GM18508 (cell line): Measurements from ENCODE around the gene CLCN2.

Experiments used
- ATAC-seq: cut with Tn5 transposase; IDR thresholded peaks from one replicate; pipeline ENCODE4 v1.9.1; 2021; ENCODE audit warnings: moderate number of reproducible peaks; ENCODE audit not compliant: insufficient read depth, unreplicated experiment

CLCN2 gene

DNA sequence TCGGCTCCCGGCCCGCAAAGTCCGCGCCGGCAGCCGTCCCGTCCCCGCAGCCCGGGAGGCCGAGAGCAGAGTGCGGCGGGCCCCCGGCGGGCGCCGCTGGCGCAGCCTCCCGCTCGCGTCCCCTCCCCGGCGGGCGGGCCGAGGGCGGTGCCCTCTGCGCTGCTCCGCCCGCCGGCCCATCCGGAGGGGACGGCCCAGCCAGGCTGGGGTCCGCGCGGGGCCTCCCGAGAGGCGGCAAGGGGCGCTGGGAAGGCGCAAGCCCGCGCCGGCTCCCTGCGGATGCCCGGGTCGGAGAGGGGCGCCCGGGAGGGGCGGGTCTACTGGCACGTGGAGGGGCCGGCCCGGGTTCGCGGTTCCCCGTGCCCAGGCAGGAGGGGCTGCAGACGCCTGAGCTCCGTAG, at the start of gene CLCN2, which contains the start of gene POLR2H:
Gene CLCN2 (minus strand): TSS at position 74 of the 400 bp plus-strand sequence. CDS start 126 bp downstream, outside the sequence.
Gene POLR2H (plus strand): TSS at position 179 of the 400 bp plus-strand sequence. CDS start 1,783 bp downstream, outside the sequence.
- no peak for ATAC-seq

DNA sequence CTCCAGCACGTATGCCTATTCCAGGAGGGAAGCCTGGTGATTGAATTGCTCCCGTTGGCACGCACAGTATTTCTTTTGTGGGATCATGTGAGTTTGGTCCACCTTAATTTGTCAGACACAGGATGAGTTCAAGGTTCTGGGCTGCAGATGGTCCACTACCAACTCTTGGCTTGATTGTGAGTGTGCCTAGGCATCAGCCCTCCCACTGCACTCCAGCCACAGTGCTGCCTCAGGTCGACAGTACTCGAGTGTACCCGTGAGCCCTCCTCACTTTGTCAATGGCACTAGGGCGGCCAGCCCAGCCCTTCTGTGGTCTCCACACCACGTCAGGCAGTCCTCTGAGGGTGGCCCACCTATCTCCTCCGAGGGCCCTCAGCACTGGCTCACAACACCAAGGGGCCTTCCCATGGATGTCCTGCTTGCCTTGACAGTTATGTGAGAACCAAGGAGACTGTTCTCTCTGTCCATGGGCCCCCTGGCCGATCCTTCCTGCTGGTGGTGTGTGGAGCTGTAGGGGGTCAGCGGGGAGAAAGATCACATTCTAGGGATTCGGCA, 48.6 kb upstream of the CLCN2 start:
- no peak for ATAC-seq

DNA sequence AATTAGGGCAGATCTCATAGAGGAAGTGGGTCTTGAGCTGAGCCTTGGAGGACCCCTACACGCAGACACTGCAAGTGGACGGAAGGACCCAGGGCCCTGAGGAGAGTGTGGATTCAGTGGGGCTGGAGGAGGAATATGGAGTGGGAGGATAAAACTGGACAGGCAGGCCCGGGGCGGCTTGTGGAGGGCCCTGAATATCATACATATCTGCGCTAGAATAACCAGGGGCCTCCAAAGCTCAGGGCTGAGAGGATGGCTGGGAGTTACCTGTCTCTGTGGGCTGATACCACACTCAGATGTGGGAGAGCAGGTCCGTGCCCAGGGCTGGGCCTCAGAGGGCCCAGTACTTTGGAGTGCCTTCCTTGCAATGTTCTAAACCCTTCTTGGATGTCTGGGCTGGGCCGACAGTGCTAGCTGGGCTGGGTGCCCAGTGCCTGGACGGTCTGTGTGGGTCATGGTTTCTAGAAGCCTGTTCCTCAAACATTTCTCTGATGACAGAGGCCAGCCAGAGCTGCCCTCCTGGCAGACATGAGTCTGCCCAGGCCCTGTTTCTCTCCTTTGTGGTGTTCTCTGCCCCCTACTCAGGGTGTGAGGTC, 48.0 kb upstream of the CLCN2 start:
- ATAC-seq: no peak

DNA sequence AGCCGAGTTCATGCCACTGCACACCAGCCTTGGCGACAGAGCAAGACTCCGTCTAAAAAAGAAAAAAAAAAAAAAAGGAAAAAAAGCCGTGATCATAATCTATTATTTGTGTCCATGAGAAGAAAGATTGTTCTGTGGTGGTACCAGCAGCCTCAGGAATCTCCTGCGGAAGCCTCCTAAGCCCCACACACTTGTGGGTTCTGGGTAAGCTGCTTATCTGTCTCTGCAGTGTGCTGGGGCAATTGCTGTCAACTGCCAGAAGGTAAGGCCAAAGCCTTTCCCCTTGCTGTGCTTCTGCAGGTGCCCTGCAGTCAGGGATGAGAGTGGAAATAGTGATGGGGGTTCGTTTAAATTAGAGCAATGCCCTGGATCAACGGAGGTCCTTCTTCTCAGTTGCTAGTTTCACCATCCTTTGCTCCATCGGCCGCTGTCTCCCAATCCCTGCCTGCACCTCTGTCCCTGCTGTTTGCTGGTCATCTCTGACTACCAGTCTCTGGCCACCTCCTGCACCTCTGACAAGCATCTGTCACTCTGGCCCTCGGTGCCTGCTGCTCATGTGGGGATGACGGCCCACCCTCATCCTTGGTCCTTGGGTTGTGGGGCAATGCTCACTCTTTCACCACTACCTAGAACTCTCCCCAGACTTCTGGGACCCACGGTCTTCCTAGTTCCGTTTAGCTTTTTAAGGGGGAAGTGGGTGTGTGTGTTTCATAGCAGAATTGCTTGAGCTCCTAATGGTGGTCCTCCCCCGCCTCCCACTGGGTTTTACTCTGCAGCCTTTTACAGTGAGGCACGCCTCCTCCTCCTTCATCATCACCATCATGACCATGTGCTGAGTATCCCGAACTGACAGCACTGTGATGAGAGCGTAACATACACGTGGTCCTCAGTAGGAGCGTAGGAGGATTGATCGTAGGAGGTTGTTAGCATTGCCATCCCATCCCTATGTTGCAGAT, 43.9 kb upstream of the CLCN2 start:
- ATAC-seq: no peak

DNA sequence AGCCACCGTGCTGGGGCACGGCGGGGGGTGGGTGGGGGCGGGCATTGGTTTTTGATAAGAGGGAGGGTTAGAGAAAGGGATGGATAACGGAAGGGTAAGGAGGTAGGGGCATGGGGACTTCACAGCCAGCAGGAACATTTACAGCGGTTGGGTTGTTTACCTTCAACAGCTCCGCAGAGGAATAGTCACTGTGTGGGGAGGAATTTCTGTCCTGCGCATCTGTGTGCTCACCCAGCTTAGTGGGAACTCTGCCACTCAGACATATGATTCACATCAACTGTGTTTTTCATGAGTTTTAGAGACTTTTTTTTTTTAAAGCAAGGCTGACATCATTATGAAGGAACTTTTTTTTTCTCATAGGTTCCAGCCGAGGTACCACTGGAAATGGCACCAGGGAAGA, 38.0 kb upstream of the CLCN2 start:
- ATAC-seq: no peak

DNA sequence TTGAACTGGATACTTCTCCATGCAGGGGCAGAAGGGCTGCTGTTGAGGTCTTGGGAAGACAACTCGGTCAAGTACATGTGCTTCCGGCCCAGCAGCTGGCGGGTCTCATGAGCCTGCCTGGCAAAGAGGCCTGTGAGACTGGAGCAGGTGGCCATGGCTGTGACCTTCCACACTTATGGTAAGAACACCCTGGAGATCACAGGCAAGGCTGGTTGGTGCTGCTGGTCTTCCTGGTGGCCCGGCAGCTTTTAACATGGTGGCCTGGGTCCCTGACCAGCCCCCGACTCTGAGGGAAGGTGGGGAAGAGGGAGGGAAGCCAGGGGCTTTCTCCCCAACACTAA, 33.9 kb upstream of the CLCN2 start:
- ATAC-seq: no peak

DNA sequence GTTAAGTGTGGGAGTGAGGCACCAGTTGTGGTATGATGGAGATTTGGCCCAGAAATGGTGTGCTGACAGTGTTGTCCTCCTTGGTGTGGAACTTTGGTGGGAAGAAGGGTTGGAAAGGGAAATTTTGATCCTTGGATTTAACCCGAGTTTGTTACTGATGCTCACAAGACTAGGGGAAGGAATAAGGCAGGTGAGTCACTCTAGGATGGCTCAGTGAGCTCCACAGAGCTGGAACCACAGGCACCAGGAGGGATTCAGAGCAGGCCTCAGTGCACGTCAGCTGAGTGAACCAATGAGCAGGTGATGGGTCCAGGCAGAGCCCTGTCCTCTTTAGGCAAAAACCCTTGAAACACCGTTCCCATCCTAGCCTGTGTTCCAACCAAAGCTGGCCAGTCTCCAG, 29.9 kb upstream of the CLCN2 start:
- no peak for ATAC-seq

DNA sequence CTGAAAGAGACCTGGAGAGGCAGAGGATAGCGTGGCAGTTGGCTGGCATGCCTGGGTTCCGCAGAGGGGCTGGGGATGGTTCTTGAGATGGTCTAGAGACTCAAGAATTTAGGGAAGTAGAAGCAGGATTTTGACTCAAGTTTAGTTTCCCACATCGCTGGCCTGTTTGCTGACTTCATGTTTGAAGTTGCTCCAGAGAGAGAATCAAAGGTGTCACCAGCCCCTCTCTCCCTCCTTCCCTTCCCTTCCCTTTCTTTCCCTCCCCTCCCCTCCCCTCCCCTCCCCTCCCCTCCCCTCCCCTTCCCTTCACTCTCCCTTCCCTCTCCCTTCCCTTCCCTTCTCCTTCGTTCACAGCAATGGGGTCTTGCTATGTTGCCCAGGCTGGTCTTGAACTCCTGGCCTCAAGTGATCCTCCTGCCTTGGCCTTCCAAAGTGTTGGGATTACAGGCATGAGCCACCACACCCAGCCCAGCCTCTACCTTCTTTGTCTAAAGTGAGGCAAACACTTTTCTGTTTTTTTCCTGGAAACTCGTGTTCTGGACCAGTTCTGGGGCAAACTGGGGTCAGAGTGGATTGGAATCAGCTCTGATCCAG, 28.6 kb upstream of the CLCN2 start:
- ATAC-seq: no peak

DNA sequence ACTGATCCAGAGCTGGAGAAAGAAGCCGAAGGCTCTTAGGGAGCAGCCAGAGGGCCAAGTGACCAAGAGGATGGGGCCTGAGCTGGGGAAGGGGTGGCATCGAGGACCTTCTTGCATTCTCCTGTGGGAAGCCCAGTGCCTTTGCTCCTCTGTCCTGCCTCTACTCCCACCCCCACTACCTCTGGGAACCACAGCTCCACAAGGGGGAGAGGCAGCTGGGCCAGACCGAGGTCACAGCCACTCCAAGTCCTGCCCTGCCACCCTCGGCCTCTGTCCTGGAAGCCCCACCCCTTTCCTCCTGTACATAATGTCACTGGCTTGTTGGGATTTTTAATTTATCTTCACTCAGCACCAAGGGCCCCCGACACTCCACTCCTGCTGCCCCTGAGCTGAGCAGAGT, 28.0 kb upstream of the CLCN2 start:
- ATAC-seq: no peak

DNA sequence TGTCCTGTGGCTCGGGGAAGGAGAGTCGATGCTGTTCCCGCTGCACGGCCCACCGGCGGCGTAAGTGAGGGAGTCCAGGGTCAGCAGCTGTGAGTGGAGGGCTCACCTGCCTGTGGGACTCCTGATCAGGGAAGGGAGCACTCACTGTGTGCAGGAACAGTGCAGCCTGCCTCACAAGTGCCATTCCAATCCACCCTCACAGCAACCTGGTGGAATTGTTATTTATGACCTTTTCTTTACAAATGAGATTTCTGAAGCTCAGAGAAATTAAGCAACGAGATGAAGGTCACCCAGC, 27.5 kb upstream of the CLCN2 start:
- no peak for ATAC-seq

DNA sequence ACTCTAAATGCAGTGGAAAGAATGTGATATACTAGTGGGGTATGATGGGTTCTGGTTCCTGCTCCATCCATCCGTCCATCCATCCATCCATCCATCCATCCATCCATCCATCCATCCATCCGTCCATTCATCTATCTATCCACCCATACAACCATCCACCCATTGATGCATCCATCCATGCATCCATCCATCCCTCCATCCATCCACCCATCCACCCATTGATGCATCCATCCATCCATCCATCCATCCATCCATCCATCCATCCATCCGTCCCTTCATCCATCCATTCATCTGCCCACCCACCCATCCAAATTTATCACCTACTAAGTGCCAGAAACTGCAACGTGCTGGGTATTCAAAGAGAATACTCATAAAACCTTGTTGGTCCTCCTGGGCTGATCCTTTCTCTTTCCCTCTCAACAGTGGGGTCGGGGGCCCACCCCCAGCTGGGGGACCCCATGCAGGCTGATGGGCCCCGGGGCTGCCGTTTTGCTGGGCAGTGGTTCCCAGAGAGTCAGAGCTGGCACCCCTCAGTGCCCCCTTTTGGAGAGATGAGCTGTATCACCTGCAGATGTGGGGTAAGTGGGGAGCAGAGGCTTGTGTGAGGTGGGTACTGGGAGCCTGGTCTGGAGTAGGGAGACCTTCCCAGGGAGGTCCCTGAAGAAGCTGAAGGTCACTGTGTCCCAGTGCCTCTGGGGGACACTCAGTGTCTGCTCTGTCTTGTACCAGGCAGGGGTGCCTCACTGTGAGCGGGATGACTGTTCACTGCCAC, 26.9 kb upstream of the CLCN2 start:
- no peak for ATAC-seq

DNA sequence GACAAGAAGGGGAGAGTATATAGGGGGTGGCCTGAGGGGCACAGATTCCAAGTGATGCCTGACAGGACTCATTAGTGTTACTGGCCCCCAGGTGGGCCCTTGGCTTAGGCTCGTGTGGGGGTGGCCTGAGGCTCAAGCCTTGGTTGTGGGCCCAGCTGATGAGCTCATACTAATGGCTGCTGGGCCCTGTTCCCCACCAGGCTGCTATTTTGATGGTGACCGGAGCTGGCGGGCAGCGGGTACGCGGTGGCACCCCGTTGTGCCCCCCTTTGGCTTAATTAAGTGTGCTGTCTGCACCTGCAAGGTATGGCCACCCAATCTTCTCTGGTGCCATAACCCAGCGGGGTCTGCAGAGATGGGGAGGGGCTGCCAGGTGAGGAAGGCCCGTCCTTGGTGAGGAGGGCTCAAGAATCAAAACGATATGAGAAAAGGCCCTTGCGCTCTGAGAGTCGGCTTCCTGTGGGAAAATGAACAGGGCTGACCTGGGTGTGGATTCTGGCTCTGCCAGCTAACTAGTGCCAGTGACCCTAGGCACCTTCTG, 25.8 kb upstream of the CLCN2 start:
- ATAC-seq: no peak

DNA sequence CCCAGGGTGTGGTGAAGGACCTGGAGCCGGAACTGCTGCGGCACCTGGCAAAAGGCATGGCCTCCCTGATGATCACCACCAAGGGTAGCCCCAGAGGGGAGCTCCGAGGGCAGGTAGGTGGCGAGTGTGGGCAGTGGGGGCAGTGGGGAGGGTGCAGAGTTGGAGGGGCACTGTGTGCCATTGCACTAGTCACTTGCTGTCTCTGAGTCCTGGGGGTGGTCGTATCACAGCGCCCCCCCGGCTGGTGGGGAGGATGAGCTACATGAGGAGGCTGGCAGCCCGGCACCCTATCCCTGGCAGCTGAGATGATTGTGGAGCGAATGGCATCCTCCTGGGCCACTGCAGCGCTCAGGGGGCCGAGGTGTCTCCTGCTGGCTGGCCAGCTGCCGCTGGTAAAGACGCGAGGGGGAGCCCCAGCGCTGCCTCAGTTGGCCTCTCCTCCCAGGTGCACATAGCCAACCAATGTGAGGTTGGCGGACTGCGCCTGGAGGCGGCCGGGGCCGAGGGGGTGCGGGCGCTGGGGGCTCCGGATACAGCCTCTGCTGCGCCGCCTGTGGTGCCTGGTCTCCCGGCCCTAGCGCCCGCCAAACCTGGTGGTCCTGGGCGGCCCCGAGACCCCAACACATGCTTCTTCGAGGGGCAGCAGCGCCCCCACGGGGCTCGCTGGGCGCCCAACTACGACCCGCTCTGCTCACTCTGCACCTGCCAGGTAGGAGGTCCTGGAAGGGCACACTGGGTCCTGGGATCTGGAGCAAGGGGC, 24.8 kb upstream of the CLCN2 start:
- ATAC-seq: no peak

DNA sequence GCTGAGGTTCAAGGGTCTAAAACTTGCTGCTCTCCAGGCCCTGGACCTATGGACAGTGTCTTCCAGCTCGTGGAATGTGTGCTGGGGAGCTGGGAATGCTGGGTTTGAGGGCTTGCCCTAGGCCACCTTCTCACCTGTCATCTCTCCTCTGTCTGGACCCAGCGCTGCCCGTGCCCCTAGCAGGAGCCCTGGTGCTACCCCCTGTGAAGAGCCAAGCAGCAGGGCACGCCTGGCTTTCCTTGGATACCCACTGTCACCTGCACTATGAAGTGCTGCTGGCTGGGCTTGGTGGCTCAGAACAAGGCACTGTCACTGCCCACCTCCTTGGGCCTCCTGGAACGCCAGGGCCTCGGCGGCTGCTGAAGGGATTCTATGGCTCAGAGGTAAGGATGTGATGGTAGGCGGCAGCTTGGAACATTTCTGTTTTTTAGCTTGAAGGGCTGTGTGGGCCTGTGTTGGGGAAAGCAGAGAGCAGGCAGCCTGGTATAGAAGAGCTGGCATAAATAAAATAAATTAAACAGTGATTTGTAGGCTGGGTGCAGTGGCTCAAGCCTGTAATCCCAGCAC, 23.5 kb upstream of the CLCN2 start:
- no peak for ATAC-seq

DNA sequence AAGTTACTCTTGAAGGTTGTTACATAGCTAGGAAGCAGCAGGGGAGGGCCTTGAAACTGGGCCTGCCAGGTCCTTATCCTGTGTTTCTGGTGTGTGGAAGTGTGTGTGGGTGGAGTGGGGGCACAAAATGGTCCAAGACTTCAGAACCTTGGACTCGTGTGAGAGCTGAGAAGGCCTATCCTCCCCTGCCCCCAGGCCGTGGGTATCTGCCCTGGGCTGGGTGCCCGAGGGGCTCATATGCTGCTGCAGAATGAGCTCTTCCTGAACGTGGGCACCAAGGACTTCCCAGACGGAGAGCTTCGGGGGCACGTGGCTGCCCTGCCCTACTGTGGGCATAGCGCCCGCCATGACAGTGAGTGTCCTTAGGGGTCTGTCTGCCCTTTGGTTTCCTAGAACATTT, 22.9 kb upstream of the CLCN2 start:
- ATAC-seq: no peak

DNA sequence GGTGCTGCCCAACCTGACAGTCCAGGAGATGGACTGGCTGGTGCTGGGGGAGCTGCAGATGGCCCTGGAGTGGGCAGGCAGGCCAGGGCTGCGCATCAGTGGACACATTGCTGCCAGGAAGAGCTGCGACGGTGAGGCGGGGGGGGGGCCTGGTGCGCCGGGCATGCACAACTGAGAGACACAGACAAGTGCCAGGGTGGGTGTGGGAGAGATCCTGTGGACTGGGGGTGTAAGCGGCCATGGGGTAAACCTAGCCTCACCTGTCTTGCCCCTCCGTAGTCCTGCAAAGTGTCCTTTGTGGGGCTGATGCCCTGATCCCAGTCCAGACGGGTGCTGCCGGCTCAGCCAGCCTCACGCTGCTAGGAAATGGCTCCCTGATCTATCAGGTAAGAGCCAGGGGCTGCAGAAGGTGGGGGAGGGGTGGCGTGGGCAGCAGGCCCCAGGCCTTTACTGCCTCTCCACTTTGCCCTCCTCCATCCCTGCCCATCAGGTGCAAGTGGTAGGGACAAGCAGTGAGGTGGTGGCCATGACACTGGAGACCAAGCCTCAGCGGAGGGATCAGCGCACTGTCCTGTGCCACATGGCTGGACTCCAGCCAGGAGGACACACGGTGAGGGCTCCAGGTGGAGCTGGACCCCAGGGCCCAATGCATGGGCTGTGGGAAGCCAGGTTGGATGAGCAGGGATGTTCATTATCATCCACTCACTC, 21.8 kb upstream of the CLCN2 start:
- no peak for ATAC-seq

DNA sequence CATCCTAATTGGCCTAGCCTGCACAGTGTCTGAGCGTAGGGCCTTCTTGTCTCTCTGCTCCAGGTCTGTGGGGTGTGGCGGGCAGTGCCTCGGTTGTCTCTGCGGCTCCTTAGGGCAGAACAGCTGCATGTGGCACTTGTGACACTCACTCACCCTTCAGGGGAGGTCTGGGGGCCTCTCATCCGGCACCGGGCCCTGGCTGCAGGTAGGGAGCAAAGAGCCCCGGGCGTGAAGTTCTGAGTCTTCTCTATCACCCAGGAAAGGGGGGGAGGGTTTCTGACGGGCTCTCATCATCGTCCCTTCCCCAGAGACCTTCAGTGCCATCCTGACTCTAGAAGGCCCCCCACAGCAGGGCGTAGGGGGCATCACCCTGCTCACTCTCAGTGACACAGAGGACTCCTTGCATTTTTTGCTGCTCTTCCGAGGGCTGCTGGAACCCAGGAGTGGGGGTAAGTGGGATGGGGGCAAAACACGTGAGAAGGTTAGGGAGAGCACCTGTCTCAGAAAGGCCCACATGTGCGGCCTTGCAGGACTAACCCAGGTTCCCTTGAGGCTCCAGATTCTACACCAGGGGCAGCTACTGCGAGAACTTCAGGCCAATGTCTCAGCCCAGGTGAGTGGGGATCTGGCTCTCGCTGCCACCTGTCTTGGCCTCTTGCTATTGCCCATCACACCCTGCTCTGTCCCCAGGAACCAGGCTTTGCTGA, 21.1 kb upstream of the CLCN2 start:
- ATAC-seq: no peak
